AG04450 (cell line): ENCODE data around the gene GNA15. TPM values are rescaled to one million over a fixed set of nuclear protein-coding genes. Genes with fewer than 3 reads are reported as not detected.
"Not testable (repeated sequence)": the region's sequence is repeated elsewhere in the genome, so short reads cannot be mapped to it uniquely, and the experiment has no call there.

ENCODE experiments used
- CTCF ChIA-PET: fragments of 300-600, 350-600 bp; formaldehyde crosslinking; extraction: SDS; loops from one replicate; lab custom pipeline; 2022; ENCODE audit warnings: antibody characterized with exemption, inconsistent platforms; lab: Charles Lee
- POLR2A ChIA-PET: fragments of 350-600 bp; formaldehyde crosslinking; extraction: SDS; loops from one replicate; lab custom pipeline; 2021; ENCODE audit warnings: antibody characterized with exemption, inconsistent platforms; lab: Yijun Ruan, JAX
- DNase-seq: peaks from one replicate; pipeline ENCODE4 v3.0.0-alpha.2; 2011; ENCODE audit warnings: low read depth, low spot score
- H3K27ac ChIP-seq: one replicate; pipeline ENCODE4 v1.5.1; 2012; ENCODE audit warnings: low read depth, low read length, control low read depth
- H3K27me3 ChIP-seq: one replicate; pipeline ENCODE4 v1.6.0; 2012; ENCODE audit warnings: low read length; ENCODE audit not compliant: control insufficient read depth, insufficient read depth
- H3K4me3 ChIP-seq: 2 replicates; pipeline ENCODE4 v1.5.1; 2011; ENCODE audit warnings: mild to moderate bottlenecking, low read depth, low read length, control low read depth
- H3K9me3 ChIP-seq: 2 replicates; pipeline ENCODE4 v1.5.1; 2012; ENCODE audit warnings: low read length; ENCODE audit not compliant: control insufficient read depth, insufficient read depth
- polyA plus RNA-seq: library from polyadenylated mRNA; depleted of rRNA; stranded (reverse); fragments of >200 nt; gene quantifications from 2 replicates; pipeline ENCODE4 v1.2.3, GENCODE V29; 2011
- TF ChIP-seq, protein P1 (sequence below): IDR thresholded peaks from 2 replicates; pipeline ENCODE4 v1.5.1; 2011; ENCODE audit warnings: low read depth, low read length, control low read depth, inconsistent platforms

The GNA15 gene
- polyA plus RNA-seq, 1 experiment: not detected

DNA sequence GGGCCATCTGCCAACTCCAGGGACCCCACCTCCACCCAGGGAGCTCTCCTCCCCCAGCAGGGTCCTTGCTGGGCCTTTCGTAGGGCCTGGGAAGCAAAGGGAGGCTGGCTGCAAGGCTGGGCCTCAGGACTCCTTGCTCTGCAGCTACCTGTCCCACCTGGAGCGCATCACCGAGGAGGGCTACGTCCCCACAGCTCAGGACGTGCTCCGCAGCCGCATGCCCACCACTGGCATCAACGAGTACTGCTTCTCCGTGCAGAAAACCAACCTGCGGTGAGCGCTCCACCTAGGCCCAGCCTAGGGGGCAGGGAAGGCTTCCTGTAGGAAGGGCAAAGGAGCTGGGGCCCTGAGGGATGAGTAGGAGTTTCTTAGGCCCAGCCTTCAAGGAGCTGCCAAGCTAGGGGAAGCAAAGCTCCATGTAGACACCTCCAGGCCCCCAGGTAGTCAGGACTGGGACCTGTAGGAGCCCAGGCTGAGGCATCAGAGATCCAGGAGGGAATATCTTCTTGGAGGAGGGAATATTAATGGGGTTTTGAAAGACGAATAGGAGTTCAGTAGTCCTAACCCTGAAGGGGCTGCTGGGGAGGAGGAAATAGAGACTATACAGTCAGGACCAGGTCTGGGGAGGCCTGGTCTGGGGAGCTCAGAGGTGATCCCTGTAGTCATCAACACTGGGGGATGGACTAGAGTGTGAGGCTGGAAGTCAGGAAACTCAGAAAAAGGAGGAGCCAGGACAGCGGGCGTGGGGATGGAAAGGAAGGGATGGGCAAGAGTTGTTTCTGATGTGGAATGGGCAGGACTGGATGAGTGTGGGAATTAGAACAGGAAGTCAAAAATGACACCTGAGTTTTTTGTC is 16.0 kb downstream of the GNA15 start:
- ChIA-PET POLR2A (no interaction called here), CTCF (no interaction called here)
- DNase-seq: no peak
- H3K4me3 ChIP-seq: no peak overlapping the region
- H3K27me3 ChIP-seq: no peaks in the 10 kb centered on the region
- no peak overlapping the region for H3K27ac ChIP-seq
- peaks cover 3% of the 10 kb centered on the region; the same call in 1 of the 2 replicates for H3K9me3 ChIP-seq
- TF ChIP-seq, protein P1, sequence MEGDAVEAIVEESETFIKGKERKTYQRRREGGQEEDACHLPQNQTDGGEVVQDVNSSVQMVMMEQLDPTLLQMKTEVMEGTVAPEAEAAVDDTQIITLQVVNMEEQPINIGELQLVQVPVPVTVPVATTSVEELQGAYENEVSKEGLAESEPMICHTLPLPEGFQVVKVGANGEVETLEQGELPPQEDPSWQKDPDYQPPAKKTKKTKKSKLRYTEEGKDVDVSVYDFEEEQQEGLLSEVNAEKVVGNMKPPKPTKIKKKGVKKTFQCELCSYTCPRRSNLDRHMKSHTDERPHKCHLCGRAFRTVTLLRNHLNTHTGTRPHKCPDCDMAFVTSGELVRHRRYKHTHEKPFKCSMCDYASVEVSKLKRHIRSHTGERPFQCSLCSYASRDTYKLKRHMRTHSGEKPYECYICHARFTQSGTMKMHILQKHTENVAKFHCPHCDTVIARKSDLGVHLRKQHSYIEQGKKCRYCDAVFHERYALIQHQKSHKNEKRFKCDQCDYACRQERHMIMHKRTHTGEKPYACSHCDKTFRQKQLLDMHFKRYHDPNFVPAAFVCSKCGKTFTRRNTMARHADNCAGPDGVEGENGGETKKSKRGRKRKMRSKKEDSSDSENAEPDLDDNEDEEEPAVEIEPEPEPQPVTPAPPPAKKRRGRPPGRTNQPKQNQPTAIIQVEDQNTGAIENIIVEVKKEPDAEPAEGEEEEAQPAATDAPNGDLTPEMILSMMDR: no peak

DNA sequence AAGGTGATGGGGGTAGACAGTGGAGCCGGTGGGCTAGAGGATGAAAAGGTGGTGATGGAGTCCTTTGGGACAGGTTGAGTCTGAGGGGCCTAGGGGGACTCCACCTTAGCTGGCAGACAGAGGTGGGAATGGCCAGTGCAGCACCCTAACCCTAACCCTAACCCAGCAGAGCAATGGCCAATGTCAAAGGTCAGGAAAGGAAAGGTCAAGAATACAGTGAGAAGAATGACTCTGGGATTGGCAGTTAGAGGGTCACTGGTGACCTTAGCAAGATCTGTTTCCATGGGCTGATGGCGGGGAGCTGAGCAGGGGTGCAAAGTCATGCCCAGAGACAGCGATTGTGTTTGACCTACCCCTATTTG is 16.6 kb downstream of the GNA15 start:
- ChIA-PET POLR2A (no interaction called here), CTCF (interaction anchor here (0.7 kb wide), 1 partner anchor 72 kb away, joined by 5 read pairs; the partner anchor contains the start of gene CELF5)
- no peak for DNase-seq
- H3K27ac ChIP-seq: no peak overlapping the region
- TF ChIP-seq, protein P1: no peak
- H3K27me3 ChIP-seq: no peaks in the 10 kb centered on the region
- H3K4me3 ChIP-seq: no peak overlapping the region
- peaks cover 3% of the 10 kb centered on the region; the same call in 1 of the 2 replicates for H3K9me3 ChIP-seq

DNA sequence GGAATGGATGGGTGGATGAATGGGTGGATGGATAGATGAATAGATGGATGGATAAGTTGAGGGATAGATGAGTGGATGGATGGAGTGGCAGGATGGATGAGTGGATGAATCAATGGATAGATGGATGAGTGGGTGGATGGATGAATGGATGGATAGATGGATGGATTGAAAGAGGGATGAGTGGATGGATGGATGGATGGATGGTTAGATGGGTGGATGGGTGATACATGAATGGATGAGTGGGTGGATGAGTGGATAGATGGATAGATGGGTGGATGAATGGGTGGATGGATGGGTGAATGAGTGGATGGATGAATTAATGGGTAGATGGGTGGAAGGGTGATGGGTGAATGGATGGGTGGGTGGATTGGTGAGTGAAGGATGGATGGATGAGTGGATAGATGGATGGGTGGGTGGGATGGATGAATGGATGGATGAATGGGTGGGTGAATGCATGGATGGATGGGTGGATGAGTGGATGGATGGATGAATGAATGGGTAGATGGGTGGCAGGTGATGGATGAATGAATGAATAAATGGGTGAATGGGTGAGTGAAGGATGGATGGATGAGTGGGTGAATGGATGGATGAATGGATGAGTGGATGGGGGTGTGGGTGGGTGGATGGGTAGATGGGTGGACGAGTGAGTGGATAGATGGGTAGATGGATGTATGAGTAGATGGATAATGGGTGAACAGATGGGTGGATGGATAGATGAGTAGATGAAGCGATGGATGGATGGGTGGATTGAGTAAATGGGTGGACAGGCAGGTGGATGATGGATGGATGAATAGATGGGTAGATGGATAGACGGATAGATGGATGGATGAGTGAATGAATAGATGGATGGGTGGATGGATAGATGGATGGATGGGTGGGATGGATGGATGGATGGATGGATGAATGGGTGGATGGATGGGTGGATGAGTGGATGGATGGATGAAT is 17.7 kb downstream of the GNA15 start:
- peaks cover 6% of the 10 kb centered on the region; the same call in 1 of the 2 replicates for H3K9me3 ChIP-seq
- ChIA-PET CTCF (interaction anchor here (0.7 kb wide), 1 partner anchor 71 kb away, joined by 5 read pairs; the partner anchor contains the start of gene CELF5), POLR2A (no interaction called here)
- H3K4me3 ChIP-seq: no peak overlapping the region
- TF ChIP-seq, protein P1: no peak
- no peak overlapping the region for H3K27ac ChIP-seq
- DNase-seq: no peak
- H3K27me3 ChIP-seq: no peaks in the 10 kb centered on the region

DNA sequence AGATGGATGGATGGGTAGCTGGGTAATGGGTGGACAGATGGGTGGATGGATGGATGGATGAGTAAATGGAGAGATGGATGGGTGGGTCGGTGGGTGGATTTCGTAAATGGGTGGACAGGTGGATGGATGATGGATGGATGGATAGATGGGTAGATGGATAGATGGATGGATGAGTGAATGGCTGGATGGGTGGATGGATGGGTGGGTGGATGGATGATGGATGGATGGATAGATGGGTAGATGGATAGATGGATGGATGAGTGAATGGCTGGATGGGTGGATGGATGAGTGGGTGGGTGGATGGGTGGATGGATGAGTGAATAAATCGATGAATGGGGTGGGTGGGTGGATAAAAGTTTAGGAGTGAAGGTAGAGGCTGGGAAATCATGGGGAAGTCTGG is 18.6 kb downstream of the GNA15 start:
- H3K27me3 ChIP-seq, POLR2A ChIA-PET, H3K4me3 ChIP-seq, DNase-seq, CTCF ChIA-PET, H3K9me3 ChIP-seq: not testable (repeated sequence)
- H3K27ac ChIP-seq: peak overlapping the region; percentile 96

DNA sequence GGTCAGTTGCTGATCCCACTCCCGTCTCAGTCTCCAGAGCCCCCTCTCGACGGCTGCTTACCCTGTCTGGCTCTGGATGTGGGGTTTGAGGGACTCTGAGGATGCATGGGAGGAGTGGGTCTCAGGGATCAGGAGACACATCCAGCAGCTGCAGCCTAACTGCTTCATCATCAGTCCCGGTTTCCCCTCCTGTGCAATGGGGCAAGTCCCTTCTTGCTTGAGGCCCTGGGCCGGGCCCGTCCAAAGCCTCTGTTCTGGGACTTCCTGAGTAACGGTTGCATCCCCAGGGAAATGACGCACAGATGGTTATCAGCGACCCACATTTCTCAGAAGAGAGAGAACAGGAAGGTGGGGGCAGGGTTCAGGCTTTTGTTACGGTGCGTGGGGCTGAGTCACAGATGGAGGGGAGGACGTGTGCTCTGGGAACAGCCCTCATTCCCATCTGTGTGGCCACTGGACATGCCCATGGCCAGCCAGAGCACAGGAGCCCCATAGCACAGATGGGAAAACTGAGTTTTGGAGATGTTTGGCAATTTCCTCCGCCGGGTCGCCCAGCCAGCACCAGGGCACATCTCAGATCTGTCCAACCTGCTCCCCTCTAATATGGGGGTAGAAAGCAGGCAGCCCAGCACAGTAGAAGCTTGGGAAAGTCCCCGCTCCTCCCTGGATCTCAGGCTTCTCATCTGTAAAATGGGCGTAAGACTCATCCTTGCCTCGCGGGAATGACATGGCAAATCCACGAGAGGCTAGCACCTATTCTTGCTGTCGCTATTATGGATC is 19.3 kb downstream of the GNA15 start:
- ChIA-PET POLR2A (no interaction called here), CTCF (no interaction called here)
- Histone ChIP-seq H3K9me3 (peaks cover 6% of the 10 kb centered on the region), H3K4me3 (peak overlapping the region; percentile 21), H3K27me3 (no peaks in the 10 kb centered on the region), H3K27ac (peak overlapping the region; percentile 96)
- peak; percentile 93 for DNase-seq
- TF ChIP-seq, protein P1: no peak
